IMR-90 (cell line): ENCODE measurements around the gene SETD2. TPM values are rescaled to one million over a fixed set of nuclear protein-coding genes. Genes with fewer than 3 reads are reported as not detected.

ENCODE experiments used
- ATAC-seq: fragments of 200-7000 bp; cut with Tn5 transposase; 2 replicates; pipeline ENCODE4 v1.9.1; 2020; ENCODE audit warnings: low read depth, mild to moderate bottlenecking, moderate library complexity
- BruUV-seq: library from RNA; stranded (reverse); fragments of 400-500 nt; replicated peaks from 2 replicates; lab custom pipeline; 2021; lab: Mats Ljungman, UMichigan
- CTCF ChIA-PET: fragments of 300-600 bp; formaldehyde crosslinking; extraction: SDS; loops from one replicate; lab custom pipeline; 2021; ENCODE audit warnings: antibody characterized with exemption; lab: Yijun Ruan, JAX
- POLR2A ChIA-PET: fragments of 300-600 bp; sonication (Branson Sonifier 250); formaldehyde crosslinking; loops from one replicate; lab custom pipeline; 2022; ENCODE audit warnings: antibody characterized with exemption; ENCODE audit not compliant: unreplicated experiment; lab: Charles Lee
- DNase-seq: peaks from one replicate; pipeline ENCODE4 v3.0.0; 2013
- H2AFZ ChIP-seq: replicated peaks from 2 replicates; pipeline ENCODE3; 2013; ENCODE audit warnings: low read length, mild to moderate bottlenecking; ENCODE audit not compliant: poor library complexity
- H2AK5ac ChIP-seq: 2 replicates; pipeline ENCODE4 v1.6.1; 2013; ENCODE audit warnings: low read depth, low read length, inconsistent platforms
- H2AK9ac ChIP-seq: replicated peaks from 2 replicates; pipeline ENCODE3; 2013; ENCODE audit warnings: mild to moderate bottlenecking, low read depth, low read length, moderate library complexity; ENCODE audit not compliant: poor library complexity
- H2BK120ac ChIP-seq: 2 replicates; pipeline ENCODE4 v1.6.1; 2013; ENCODE audit warnings: low read depth, low read length, inconsistent platforms
- H2BK15ac ChIP-seq: 3 replicates; pipeline ENCODE4 v1.6.1; 2013; ENCODE audit warnings: low read depth, low read length, inconsistent platforms
- H2BK20ac ChIP-seq: 2 replicates; pipeline ENCODE4 v1.6.1; 2013; ENCODE audit warnings: low read depth, mild to moderate bottlenecking, inconsistent platforms, low read length, moderate library complexity
- H2BK5ac ChIP-seq: 2 replicates; pipeline ENCODE4 v1.6.1; 2013; ENCODE audit warnings: mild to moderate bottlenecking, low read depth, low read length, inconsistent platforms; ENCODE audit not compliant: poor library complexity, severe bottlenecking
- H3K14ac ChIP-seq: replicated peaks from 2 replicates; pipeline ENCODE4 v1.6.1; 2013; ENCODE audit warnings: low read depth, low read length, inconsistent platforms
- H3K18ac ChIP-seq: 2 replicates; pipeline ENCODE4 v1.6.1; 2013; ENCODE audit warnings: low read depth, low read length, control low read depth
- H3K23ac ChIP-seq: 2 replicates; pipeline ENCODE4 v1.6.1; 2013; ENCODE audit warnings: low read depth, low read length, inconsistent platforms
- H3K27ac ChIP-seq: 2 replicates; pipeline ENCODE4 v1.5.1; 2013; ENCODE audit warnings: mild to moderate bottlenecking, control low read depth, low read length; ENCODE audit not compliant: insufficient read depth
- H3K27me3 ChIP-seq: 2 replicates; pipeline ENCODE4 v1.6.1; 2013; ENCODE audit warnings: low read length; ENCODE audit not compliant: control insufficient read depth, insufficient read depth
- H3K36me3 ChIP-seq: 2 replicates; pipeline ENCODE4 v1.6.1; 2013; ENCODE audit warnings: low read length, mixed read lengths; ENCODE audit not compliant: control insufficient read depth, insufficient read depth
- H3K4ac ChIP-seq: 2 replicates; pipeline ENCODE4 v1.6.1; 2013; ENCODE audit warnings: low read depth, low read length, inconsistent platforms
- H3K4me1 ChIP-seq: 2 replicates; pipeline ENCODE4 v1.6.1; 2013; ENCODE audit warnings: low read length, mixed read lengths; ENCODE audit not compliant: control insufficient read depth, insufficient read depth
- H3K4me2 ChIP-seq: 2 replicates; pipeline ENCODE4 v1.6.1; 2013; ENCODE audit warnings: low read depth, mild to moderate bottlenecking, control low read depth, low read length, moderate library complexity
- H3K4me3 ChIP-seq: 2 replicates; pipeline ENCODE4 v1.5.1; 2013; ENCODE audit warnings: low read depth, mild to moderate bottlenecking, control low read depth, low read length, moderate library complexity; ENCODE audit not compliant: insufficient read depth
- H3K56ac ChIP-seq: 2 replicates; pipeline ENCODE4 v1.6.1; 2013; ENCODE audit warnings: low read length, inconsistent platforms; ENCODE audit not compliant: insufficient read depth; ENCODE audit errors: extremely low read depth
- H3K79me1 ChIP-seq, 2 experiments: 2 replicates each; pipeline ENCODE4 v1.6.1; 2013; ENCODE audit warnings: low read length in 2 of 2, inconsistent platforms in 1 of 2, low read depth in 1 of 2
- H3K9ac ChIP-seq: 2 replicates; pipeline ENCODE4 v1.6.1; 2013; ENCODE audit warnings: low read depth, low read length, control low read depth
- H3K9me1 ChIP-seq: 2 replicates; pipeline ENCODE4 v1.6.1; 2013; ENCODE audit warnings: low read length, inconsistent platforms; ENCODE audit not compliant: insufficient read depth
- H3K9me3 ChIP-seq: 2 replicates; pipeline ENCODE4 v1.6.1; 2013; ENCODE audit warnings: low read length; ENCODE audit not compliant: control insufficient read depth, insufficient read depth
- H4K20me1 ChIP-seq: 2 replicates; pipeline ENCODE4 v1.6.1; 2013; ENCODE audit warnings: low read length, inconsistent platforms; ENCODE audit not compliant: insufficient read depth
- H4K5ac ChIP-seq: 2 replicates; pipeline ENCODE4 v1.6.1; 2013; ENCODE audit warnings: mild to moderate bottlenecking, low read depth, low read length, control low read depth
- H4K8ac ChIP-seq, 2 experiments: 2 replicates each; pipeline ENCODE4 v1.6.1; 2013; ENCODE audit warnings: low read depth in 2 of 2, low read length in 2 of 2, control low read depth in 1 of 2, inconsistent platforms in 1 of 2
- H4K91ac ChIP-seq: 2 replicates; pipeline ENCODE4 v1.6.1; 2013; ENCODE audit warnings: low read depth, low read length, inconsistent platforms; ENCODE audit not compliant: insufficient read depth
- BHLHE40 ChIP-seq: fragments of 150-350 bp; IDR thresholded peaks from 2 replicates; pipeline ENCODE4 v1.6.1; 2016; ENCODE audit warnings: mild to moderate bottlenecking, low read depth, low read length
- CEBPB ChIP-seq: IDR thresholded peaks from 2 replicates; pipeline ENCODE4 v1.6.1; 2012; ENCODE audit warnings: low read depth, low read length, improper control_type of control experiment
- FOS ChIP-seq: fragments of 150-350 bp; IDR thresholded peaks from 2 replicates; pipeline ENCODE4 v1.6.1; 2016; ENCODE audit warnings: low read depth, low read length
- MXI1 ChIP-seq: IDR thresholded peaks from 2 replicates; pipeline ENCODE4 v1.6.1; 2012; ENCODE audit warnings: low read depth, mild to moderate bottlenecking, low read length, moderate library complexity, borderline replicate concordance
- NFE2L2 ChIP-seq: fragments of 150-350 bp; IDR thresholded peaks from 2 replicates; pipeline ENCODE4 v1.6.1; 2016; ENCODE audit warnings: low read depth, mild to moderate bottlenecking, low read length
- RAD21 ChIP-seq: IDR thresholded peaks from 2 replicates; pipeline ENCODE4 v1.6.1; 2012; ENCODE audit warnings: low read length, improper control_type of control experiment
- RFX5 ChIP-seq: IDR thresholded peaks from 2 replicates; pipeline ENCODE4 v1.8.0; 2012; ENCODE audit warnings: low read depth, mild to moderate bottlenecking, low read length, moderate library complexity
- SMC3 ChIP-seq: fragments of 150-350 bp; IDR thresholded peaks from 2 replicates; pipeline ENCODE4 v1.6.1; 2016; ENCODE audit warnings: low read depth, mild to moderate bottlenecking, antibody characterized with exemption, low read length, moderate library complexity
- USF2 ChIP-seq: fragments of 150-350 bp; IDR thresholded peaks from 2 replicates; pipeline ENCODE4 v1.6.1; 2017; ENCODE audit warnings: mild to moderate bottlenecking, antibody characterized with exemption, low read length, low read depth
- WGBS, 2 experiments: methylation state at CpG; one replicate each; pipeline versions ENCODE4 v1.1.5 to v1.1.7; 2013; ENCODE audit warnings: missing lambda C conversion rate in 2 of 2; ENCODE audit not compliant: insufficient read length in 1 of 2; ENCODE audit errors: extremely low coverage in 2 of 2; 5-methylcytosine and 5-hydroxymethylcytosine counted together
- dilution Hi-C: fragments of 300-500 bp; cut with HindIII; formaldehyde crosslinking; loops from one replicate; pipeline ENCODE4 v1.14.3; 2018; ENCODE audit warnings: low sequenced_read_pairs; ENCODE audit not compliant: unreplicated experiment
- in situ Hi-C: fragments of 300-500 bp; cut with MboI; formaldehyde crosslinking; loops from 3 replicates; pipeline ENCODE4 v1.14.3; 2019; ENCODE audit warnings: low sequenced_read_pairs, inconsistent platforms, mixed read lengths
- intact Hi-C: fragments of 100-400 bp; cut with micrococcal nuclease; formaldehyde crosslinking; loops from 2 replicates; pipeline ENCODE4 v1.10.0; 2022
- polyA plus RNA-seq, 3 experiments: library from polyadenylated mRNA; depleted of rRNA; stranded (reverse); fragments of >200 nt; gene quantifications; 2 replicates each; pipeline ENCODE4 v1.2.3, GENCODE V29; 2012; ENCODE audit warnings: low replicate concordance in 1 of 3
- total RNA-seq: library from RNA; depleted of rRNA; stranded (reverse); fragments of >200 nt; gene quantifications from 2 replicates; pipeline ENCODE4 v1.2.3, GENCODE V29; 2012

The SETD2 gene
- total and polyA plus RNA-seq, 2 of the 4 experiments (the other 2 are of a cell fraction): 18.3 to 20.1 TPM

DNA sequence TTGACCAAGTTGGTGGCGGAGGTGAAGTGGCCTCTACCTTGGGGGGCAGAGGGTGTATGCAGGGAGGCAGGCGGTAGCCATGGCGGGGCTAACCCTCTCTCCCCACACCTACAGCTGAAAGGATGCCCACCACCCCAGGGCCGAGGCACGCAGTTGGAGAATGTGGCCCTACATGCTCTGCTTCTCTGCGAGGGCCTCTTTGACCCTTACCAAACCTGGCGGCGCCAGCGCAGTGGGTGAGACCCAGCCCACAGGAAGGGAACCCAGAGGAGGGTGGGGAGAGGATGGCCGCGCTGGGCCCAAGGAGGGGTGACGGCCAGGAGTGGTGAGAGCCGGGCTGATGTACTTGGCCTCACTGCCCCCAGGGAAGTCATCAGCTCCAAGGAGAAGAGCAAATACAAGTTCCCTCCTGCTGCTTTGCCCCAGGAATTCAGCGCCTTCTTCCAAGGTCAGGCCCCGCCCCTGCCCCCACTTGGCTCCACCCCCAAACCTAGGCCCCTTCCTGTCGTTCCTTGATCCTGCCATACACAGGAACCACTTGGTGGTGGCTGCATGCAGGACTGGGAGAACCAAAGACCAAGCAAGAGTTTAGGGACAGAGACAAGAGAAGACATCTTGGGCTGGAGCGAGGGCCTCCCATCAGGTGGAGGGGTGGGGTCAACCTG, 174.6 kb downstream of the SETD2 start:
- dilution Hi-C loops (no loop called here), in situ Hi-C loops (no loop called here), intact Hi-C loops (no loop called here)
- Histone ChIP-seq H3K14ac (no peak overlapping the region), H3K36me3 (no peaks in the 10 kb centered on the region; the same call in 1 of the 2 replicates), H3K27me3 (no peaks in the 10 kb centered on the region), H3K23ac (no peak overlapping the region), H3K4me1 (no peaks in the 10 kb centered on the region), H4K8ac (no peak overlapping the region), H3K4ac (no peak overlapping the region), H3K9me3 (no peaks in the 10 kb centered on the region), H3K4me3 (no peak overlapping the region), H2BK20ac (no peak overlapping the region), H3K9me1 (peaks cover 5% of the 10 kb centered on the region), H2BK15ac (no peak overlapping the region), H2BK5ac (no peak overlapping the region), H2BK120ac (no peak overlapping the region), H3K27ac (no peak overlapping the region), H3K18ac (no peak overlapping the region), H3K9ac (no peak overlapping the region), H3K4me2 (no peak overlapping the region), H4K20me1 (no peaks in the 10 kb centered on the region), H3K56ac (no peak overlapping the region), H3K79me1 (no peaks in the 10 kb centered on the region), H2AK9ac (no peak overlapping the region), H4K91ac (no peak overlapping the region), H4K5ac (no peak overlapping the region), H2AFZ (no peak overlapping the region), H2AK5ac (no peak overlapping the region)
- ChIA-PET POLR2A (no interaction called here), CTCF (no interaction called here)
- TF ChIP-seq RFX5 (no peak), USF2 (no peak), FOS (no peak), RAD21 (no peak), SMC3 (no peak), NFE2L2 (no peak), BHLHE40 (no peak), CEBPB (no peak), MXI1 (no peak)
- no TSS peak for BruUV-seq
- DNase-seq (no peak), ATAC-seq (no peak)
- no CpG with 5 or more reads among the region's 17 CpGs for WGBS, 2 experiments
